GM19328 (cell line): ENCODE results near the gene B4GALNT1.
"Not testable (repeated sequence)": the region's sequence is repeated elsewhere in the genome, so short reads cannot be mapped to it uniquely, and the experiment has no call there.

ENCODE experiments used
- ATAC-seq: cut with Tn5 transposase; IDR thresholded peaks from one replicate; pipeline ENCODE4 v1.9.1; 2021; ENCODE audit warnings: mild to moderate bottlenecking, moderate library complexity; ENCODE audit not compliant: unreplicated experiment

B4GALNT1 gene

DNA sequence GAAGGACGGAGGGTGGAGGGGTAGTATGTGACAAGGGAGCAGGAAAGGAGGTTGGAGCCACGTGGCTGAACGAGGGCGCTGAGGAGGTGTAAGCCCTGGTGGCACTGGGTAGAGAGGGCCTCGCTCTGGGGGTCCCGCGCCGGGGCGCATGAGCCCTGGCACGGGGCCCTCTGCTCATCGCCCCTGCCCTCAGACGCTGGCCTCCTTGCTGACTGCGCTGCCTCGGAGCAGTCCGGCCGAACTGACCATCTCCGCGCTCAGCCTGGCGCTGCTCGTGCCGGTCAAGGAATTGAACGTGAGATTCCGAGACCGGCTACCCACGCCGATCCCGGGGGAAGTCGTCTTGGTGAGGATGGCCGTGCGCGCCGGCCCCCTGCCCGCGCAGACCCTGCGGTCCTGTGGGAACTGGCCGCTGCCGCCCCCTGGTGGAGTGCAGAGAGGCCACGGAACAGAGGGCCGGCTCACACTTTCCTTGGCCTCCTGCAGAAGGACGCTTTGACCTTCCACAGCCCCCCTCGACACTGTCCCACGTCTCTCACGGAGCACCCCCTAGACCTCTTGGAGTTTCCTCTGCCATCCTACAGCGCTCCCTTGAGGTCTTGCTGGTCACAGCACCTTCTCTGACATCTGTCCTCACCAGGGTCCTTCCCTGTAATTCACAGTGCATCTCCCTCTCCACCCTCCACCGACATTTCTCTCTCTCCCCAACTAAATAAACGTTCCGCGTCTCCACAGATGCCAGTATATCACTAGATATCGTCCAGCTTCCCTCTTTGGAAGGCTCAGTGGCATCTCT lies 11.3 kb downstream of the B4GALNT1 start:
- no peak for ATAC-seq

DNA sequence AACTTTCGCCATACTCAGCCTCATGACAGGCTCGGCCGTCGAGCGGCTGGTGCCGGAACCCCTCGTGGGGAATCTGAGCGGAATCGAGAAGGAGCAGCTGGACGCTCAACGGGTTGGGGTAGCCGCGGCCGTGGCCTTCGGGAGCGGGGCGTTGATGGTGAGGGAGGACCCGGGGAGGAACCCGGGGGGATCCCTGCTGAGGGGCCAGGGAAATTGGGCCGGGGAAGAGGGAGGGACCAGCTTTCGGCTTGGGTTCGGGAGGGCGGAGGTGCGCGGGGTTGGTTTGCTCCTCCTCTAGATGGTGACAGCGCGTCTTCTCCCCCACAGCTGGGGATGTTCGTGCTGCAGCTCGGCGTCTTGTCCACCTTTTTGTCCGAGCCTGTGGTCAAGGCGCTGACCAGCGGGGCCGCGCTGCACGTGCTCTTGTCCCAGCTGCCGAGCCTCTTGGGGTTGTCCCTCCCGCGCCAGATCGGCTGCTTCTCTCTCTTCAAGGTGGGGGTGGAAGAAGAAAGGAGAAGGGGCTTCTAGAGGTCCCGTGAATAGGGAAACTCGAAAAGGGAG lies 12.0 kb downstream of the B4GALNT1 start:
- no peak for ATAC-seq

DNA sequence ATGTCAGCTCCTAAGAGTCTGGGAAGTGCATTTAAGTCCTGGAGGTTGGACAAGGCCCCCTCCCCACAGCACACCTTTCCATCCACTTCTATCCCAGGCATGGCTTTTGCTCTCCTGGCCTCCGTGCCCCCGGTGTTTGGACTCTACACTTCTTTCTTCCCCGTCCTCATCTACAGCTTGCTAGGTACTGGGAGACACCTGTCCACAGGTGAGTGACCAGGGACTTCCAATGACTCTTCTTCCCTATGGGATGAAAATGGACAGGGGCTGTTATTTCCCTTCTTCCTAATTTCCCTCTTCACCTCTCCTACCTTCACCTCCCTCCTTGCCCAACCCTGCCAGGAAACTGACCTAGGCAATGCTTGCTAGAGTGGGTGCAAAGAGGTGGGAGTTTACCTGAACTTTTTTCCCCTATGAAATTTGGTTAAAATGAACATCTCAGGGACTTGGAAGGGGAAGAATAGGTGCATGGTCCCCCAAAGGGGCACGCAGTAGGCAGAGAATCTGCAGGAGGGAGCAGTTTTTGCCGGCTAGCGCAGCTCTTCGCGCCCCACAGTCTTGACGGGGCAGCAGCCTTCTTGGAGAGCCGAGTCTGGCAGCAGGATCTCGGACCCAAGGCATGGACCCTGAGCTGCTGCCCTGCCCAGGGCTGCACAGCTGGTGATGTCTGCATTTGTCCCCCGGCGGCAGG lies 12.6 kb downstream of the B4GALNT1 start:
- no peak for ATAC-seq

DNA sequence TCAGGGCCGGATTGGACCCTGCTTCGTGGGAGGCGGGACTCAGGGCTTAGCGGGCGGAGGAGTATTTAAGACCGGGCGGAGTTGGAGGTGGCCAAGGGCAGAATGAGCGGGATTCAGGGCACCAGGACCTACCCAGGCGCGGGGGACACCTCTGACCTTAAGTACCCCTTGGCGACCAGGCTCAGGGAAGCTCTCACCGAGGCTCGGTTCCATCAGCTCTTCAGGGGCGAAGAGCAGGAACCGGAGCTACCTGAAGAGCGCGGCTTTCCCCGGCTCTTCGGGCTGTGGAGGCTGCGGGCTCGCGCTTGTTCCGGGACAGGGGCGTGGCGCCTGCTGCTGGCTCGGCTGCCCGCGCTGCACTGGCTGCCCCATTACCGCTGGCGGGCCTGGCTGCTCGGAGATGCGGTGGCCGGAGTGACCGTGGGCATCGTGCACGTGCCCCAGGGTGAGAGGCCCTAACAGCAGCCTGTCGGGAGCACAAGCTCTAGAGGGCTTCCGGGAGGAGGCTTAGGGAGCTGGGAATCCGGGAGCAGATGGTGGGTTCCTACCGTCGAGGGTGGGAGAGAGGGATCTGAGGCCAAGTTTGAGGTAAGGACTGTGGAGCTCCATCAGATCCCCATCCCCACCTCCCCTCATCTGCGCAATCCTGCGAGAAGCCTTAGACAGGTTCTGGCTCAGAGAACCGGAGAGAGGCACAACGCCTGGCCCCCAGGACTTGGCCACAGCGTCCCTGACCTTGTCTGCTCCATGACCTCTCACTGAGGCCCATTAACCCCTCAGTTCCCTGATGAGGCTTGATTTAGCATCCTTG lies 13.4 kb downstream of the B4GALNT1 start:
- no peak for ATAC-seq

DNA sequence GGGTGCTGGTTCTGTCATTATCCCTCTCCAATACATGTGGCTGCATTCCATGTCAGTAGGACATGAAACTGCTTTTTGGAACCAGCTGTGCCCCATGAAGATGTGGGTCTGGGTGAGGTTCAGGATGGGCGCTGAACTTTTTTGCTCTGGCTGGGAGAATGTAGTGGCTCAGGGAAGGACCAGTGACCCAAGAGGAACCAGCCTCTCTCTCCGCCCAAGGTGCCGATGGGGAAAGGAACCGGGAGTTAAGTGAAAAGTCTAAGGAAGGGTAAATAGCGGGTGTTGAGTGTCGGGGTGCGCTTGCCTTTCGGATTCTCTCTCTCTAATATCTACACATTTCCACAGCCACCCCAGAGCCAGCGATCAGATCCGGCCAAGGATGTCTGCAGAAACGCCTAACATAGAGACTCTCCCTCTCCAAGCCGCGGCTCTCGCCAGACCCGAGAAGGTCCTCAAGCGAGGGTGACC lies 14.0 kb downstream of the B4GALNT1 start:
- ATAC-seq = no peak

DNA sequence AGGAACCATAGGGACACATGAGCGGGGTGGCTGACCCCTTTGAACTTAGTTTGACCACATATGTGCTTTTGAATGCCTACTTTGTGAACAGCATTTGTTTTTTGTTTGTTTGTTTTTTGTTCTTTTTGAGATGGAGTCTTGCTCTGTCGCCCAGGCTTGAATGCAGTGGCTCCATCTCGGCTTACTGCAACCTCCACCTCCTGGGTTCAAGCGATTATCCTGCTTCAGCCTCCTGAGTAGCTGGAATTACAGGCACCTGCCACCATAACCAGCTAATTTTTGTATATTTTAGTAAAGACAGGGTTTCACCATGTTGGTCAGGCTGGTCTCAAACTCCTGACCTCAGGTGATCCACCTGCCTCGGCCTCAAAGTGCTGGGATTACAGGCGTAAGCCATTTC lies 14.6 kb downstream of the B4GALNT1 start:
- ATAC-seq = not testable (repeated sequence)

DNA sequence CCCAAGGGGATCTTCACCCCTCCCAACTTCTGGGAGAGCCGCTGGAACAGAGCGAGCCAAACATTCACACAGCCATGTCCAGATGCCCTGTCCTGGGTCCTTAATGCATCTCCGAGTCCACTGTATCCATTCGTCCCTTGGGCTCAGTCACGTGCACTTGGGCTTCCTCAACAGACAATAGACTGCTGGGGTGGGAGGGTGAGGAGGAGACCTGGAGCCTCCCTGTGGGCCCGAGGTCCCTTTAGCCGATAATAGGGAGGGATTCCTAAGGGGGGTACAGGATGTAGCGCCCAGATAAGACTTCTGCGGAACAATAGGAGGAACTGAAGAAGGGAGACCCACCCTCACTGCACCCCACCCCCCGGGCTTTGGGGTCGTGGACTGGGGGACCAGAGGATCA lies 15.1 kb downstream of the B4GALNT1 start:
- no peak for ATAC-seq

DNA sequence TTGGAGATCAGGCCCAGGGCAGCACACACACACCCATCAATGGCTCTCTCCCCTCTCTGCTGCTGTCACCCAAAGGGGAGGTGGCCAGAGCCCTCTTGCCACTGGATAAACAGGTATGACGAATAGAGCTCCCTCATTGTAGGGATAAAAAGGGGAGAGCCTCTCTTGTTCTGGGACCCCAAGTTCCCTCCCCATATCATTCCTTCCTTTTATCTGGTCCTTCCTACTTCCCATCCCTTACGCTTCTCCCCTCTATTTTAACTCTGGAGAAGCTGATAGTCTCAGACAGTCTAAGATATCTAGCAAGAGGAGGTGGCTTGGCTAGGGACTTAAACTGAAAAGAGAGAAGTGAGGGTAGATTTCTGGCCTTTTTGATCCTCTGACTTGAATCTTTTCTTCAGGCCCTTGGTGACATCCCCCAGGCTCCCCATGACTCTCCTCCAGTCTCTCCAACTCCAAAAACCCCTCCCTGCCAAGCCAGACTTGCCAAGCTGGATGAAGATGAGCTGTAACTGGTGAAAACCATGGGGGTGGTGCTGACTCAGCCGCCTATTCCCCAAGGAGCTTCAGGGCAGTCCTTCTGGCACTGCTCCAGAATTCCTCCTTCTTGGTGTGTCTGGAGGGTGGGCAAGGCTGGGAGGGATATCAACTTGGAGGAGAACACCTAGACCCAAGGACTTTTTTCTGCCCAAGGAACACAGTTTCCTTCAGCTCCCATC lies 16.5 kb downstream of the B4GALNT1 start:
- ATAC-seq = no peak

DNA sequence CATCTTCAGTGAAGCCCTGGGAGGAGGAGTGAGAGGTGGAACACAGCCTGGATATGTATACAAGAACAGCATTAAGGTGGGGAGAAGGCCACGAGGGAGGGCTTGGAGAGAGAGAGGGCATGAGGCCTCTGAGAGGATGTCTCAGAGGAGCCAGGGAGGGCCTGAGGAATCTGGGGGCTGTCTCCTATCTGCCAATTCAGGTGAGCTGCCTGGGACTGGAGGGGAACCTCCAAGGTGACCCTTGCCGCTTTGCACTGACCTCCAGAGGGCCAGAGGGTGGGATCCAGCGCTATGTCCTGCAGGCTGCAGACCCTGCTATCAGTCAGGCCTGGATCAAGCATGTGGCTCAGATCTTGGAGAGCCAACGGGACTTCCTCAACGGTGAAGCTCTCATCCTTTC lies 17.4 kb downstream of the B4GALNT1 start:
- no peak for ATAC-seq

DNA sequence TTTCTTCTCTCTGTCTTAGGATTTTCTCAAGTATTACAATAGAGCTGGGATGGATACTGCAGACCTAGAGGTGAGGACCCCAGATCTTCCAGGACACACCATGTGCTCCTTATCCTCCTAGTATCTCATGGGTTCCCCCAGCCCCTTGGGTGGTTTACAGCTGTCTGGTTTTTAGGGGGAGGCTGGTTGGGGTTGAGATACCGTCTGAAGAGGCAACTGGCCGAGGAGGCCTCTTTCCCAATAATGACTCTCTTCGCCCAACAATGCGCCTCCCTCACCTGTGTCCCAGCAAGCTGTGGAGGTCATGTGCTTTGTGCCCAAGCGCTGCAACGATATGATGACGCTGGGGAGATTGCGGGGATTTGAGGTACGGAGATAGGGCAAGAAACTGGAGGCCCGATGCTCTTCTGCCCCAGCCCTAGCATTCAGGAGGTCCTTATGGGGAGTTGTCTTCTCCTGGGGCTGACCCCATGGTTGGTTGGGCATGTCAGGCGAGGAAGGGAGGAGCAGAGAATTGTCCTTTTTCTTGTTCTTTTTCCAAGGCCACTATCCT lies 18.0 kb downstream of the B4GALNT1 start:
- no peak for ATAC-seq

DNA sequence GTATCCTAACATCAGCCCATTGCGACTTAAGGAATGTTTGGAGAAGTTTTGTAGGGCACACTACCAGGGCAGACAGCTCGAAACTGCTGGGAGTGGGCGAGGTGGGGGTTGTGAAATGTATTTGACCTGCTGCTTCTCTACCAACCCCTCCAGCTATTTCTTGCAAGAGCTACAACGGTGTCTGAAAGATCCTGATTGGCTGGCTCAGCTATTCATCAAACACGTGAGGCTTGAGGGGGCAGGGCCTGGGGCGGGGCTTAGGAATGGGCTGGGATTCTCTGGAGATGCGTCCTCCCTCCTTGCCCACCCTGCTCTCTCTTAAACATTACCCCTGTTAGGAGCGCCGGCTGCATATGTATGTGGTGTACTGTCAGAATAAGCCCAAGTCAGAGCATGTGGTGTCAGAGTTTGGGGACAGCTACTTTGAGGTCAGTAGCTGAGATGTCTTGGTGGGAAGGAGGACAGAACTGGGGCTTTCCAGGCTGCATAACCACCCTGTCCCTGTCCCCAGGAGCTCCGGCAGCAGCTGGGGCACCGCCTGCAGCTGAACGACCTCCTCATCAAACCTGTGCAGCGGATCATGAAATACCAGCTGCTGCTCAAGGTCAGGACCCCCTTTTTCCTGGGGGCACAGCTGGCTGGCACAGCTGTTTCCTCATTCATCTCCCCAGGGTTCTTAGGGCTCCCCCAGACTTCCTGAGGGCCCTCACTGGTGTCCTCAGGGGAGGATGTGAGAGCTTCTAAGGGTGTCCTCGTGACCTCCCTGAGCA lies 18.6 kb downstream of the B4GALNT1 start:
- ATAC-seq = no peak

DNA sequence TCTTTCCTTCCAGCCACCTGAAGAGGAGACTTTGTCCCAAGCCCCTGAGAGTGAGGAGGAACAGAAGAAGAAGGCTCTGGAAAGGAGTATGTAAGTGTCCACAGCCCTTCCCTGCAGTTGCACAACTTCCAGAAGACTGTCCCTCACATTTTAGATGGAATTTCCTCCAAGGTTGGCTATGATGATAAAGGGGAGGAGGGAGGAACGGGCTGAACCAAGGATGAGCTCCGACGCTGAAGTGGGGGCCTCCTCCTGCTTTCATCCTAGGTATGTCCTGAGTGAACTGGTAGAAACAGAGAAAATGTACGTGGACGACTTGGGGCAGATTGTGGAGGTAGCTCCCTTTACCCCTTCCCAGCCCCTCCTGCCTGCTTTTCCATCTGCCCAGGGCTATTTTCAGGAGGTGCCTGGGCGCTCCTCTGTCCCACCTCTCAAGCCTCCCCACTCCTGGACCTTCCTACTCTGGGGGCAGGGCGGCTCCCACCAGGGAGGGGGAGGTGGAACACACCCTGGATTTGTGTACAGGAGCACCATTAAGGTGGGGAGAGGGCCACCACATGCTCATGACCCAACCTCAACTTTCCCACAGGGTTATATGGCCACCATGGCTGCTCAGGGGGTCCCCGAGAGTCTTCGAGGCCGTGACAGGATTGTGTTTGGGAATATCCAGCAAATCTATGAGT lies 19.4 kb downstream of the B4GALNT1 start:
- ATAC-seq = no peak

DNA sequence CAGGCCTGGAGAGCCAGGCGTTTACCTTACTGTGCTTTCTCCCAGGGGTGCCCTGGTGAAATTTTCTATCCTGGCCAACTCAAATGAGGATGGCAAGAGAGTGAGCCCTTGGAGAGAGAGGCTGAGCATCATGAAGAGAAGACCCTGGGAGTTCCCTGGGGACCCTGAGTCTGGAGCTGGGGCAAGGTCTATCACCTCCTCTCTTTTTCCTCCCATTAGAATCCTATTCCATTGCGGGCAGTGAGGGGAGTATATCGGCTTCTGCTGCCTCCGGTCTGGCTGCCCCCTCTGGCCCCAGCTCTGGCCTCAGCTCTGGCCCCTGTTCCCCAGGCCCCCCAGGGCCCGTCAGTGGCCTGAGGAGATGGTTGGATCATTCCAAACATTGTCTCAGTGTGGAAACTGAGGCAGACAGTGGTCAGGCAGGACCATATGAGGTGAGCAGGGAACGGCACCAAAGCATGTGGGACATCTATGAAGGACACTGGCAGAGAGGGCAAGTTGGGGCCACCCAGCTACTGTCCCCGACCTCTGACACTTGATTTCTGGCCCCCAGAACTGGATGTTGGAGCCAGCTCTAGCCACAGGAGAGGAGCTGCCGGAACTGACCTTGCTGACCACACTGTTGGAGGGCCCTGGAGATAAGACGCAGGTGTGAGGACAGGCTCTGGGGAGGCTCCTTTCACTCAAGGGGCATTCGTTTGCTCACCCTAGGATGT lies 20.1 kb downstream of the B4GALNT1 start:
- ATAC-seq = no peak

DNA sequence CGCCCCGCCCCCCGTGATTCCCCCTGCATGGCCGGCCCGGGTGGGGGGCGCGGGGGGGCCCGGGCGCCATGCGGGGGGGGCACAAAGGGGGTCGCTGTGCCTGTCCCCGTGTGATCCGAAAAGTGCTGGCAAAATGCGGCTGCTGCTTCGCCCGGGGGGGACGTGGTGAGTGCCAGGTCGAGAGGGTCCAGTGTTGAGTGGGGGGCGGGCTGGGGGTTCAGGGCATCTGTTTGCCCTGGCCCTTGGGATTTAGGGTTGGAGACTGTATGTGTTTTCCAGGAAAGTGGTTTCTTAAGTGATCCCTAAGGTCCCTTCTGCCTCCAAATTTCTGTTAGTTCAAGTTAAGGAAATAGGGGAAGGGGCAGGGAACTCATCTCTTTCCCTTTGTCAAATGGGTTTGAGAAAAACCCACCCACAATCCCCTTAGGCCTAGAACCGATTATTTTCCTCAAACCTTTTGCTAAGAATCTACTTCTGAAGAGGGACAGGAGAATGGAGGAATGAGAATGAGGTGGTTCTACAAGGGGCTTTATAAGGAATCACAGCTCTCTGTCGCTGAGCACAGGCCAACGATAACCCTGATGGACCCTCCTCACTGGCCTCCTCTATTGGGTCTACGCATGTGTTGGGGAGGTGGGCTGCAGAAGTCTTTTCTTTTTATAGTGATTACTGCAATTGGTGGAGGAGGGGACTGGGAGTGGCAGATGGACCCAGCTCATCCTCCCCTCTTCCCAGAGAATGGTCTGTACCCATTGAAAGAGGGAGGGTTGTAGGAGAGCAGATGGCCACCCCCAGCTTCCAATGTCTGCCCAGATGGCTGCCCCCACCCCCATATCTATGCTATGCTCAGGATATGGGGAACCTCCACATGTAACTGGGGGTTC lies 20.9 kb downstream of the B4GALNT1 start:
- no peak for ATAC-seq

DNA sequence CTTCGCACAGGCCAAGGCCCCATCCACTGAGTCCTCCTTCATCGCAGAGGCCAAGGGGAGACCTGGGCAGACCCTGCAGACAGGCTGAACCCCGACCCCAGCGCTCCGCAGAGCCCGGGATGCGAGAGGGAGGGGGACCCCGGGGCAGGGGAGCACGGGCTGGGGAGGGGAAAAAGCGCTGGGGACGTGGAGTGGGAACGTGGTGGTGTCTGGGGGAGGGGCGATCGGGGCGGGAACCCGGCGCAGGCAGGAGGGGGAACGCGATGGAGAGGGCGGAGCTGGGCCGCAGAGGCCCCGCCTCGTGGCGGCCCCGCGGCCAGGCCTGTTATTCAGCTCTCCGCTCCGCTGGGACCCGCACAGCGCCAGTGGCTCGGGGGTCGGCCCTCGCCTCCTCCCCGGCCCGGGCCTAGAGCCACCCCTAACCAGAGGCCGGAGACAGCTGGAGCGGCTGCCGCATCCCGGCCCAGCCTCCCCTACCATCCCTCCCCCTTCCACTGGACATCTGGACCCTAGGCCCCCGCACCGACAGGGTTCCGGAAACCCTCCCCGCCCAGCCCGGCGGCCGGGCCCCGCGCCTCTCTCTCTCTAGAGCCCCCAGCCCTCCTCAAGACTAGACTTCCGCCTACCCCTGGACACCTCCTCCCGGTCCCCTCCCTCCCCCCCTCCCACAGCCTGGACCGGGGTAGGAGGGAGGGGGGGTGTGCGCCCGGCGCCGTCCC lies 21.7 kb downstream of the B4GALNT1 start, which contains the start of gene ARHGEF25:
ARHGEF25 (plus strand) TSS at position 328 of the 719 bp plus-strand sequence. CDS start 460 bp downstream, outside the sequence.
- no peak for ATAC-seq

DNA sequence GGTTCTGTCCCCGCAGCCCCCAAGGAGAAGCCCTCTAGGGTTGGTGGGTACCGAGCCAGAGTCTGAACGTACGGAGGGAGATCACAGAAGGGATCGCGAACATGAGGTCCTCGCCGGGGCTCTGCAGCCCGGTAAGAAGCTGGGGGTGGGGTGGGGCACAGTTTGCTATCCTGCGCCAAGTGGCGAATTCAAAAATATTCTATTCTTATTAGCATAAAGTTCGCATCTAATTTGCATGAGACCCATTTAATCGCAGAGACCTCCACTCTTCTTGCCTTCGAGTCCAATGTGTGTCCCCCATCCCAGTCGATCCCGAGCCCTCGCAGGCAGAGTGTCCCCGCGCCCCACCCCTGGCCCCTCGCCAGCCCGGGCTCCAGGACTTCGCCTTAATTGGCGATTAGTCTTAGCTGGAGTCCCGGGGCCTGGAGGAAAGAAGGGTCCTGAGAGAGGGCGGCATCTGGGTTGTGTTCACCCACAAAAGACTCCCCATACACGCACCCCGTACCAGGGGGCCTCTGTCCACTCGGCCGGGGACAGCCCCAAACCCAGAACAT lies 22.4 kb downstream of the B4GALNT1 start:
- no peak for ATAC-seq
